Ectodermal cell (in vitro differentiated cells): Measurements from ENCODE around the gene ARL5A.

Source experiments
- H3K27ac ChIP-seq: 2 replicates; pipeline ENCODE4 v1.7.0; 2013; ENCODE audit warnings: mild to moderate bottlenecking, low read depth, low read length; ENCODE audit not compliant: insufficient read depth, poor library complexity, severe bottlenecking
- H3K27me3 ChIP-seq: 2 replicates; pipeline ENCODE4 v1.7.0; 2013; ENCODE audit warnings: mild to moderate bottlenecking, low read length; ENCODE audit not compliant: insufficient read depth, control insufficient read depth, poor library complexity, severe bottlenecking
- H3K36me3 ChIP-seq: one replicate; pipeline ENCODE4 v1.7.0; 2013; ENCODE audit warnings: low read length; ENCODE audit not compliant: control insufficient read depth, insufficient read depth
- H3K4me1 ChIP-seq: one replicate; pipeline ENCODE4 v1.7.0; 2013; ENCODE audit warnings: low read length; ENCODE audit not compliant: control insufficient read depth, insufficient read depth
- H3K4me3 ChIP-seq: 2 replicates; pipeline ENCODE4 v1.7.0; 2013; ENCODE audit warnings: low read depth, low read length, control low read depth; ENCODE audit not compliant: insufficient read depth
- H3K9me3 ChIP-seq: 2 replicates; pipeline ENCODE4 v1.7.0; 2013; ENCODE audit warnings: mild to moderate bottlenecking, low read length, moderate library complexity; ENCODE audit not compliant: control insufficient read depth
- WGBS, 2 experiments: methylation state at CpG; one replicate each; pipeline ENCODE4 v1.1.7; 2013; ENCODE audit warnings: missing lambda C conversion rate in 2 of 2; 5-methylcytosine and 5-hydroxymethylcytosine counted together

The ARL5A gene

DNA sequence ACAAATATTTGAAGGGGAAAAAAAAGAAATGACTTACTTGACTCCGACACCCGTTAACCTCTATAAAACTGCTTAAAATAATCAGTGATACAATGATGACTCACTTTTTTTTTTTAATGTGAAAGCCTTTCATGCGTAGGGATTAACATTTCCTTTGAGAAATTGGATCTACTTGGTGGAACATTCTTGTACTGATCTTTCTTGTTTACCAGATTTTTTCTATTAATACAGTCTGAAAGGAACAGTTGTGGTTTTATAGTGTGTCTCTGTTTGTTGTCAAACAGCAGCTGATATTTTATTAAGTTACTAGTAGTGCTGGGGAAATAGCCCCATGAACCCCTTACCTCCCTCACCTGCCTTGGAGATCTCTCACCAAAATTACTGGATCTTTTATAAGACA is 53.7 kb downstream of the ARL5A start:
- Histone ChIP-seq H3K4me1 (no peaks in the 10 kb centered on the region), H3K4me3 (no peak overlapping the region), H3K36me3 (no peaks in the 10 kb centered on the region), H3K9me3 (no peaks in the 10 kb centered on the region), H3K27ac (no peak overlapping the region), H3K27me3 (no peaks in the 10 kb centered on the region)
- 98 to 100% methylated on average over 1 to 3 of the region's 3 CpGs for WGBS, 2 experiments

- H3K4me1 ChIP-seq: no peaks in the 10 kb centered on the region
- 93% methylated on average over 9 to 10 of the region's 10 CpGs for WGBS, 2 experiments
- H3K36me3 ChIP-seq: no peaks in the 10 kb centered on the region
- no peak overlapping the region for H3K4me3 ChIP-seq
- H3K27ac ChIP-seq: no peak overlapping the region
- no peaks in the 10 kb centered on the region for H3K9me3 ChIP-seq
- H3K27me3 ChIP-seq: no peaks in the 10 kb centered on the region
These were observed 56.4 kb downstream of the ARL5A start for GRCh38 chr2:151771599-151772358.

GRCh38 chr2:151770995-151771394 is 57.2 kb downstream of the ARL5A start:
- WGBS, 2 experiments: 68 to 74% methylated on average over 1 to 2 of the region's 2 CpGs
- Histone ChIP-seq H3K36me3 (no peaks in the 10 kb centered on the region), H3K27me3 (no peaks in the 10 kb centered on the region), H3K4me3 (no peak overlapping the region), H3K9me3 (no peaks in the 10 kb centered on the region), H3K27ac (no peak overlapping the region), H3K4me1 (peaks cover 7% of the 10 kb centered on the region)

GRCh38 chr2:151769606-151770005 is 58.6 kb downstream of the ARL5A start:
- H3K27me3 ChIP-seq: no peaks in the 10 kb centered on the region
- no peaks in the 10 kb centered on the region for H3K9me3 ChIP-seq
- 80 to 92% methylated on average over 1 of the region's 1 CpG for WGBS, 2 experiments
- H3K4me3 ChIP-seq: no peak overlapping the region
- H3K36me3 ChIP-seq: no peaks in the 10 kb centered on the region
- peaks cover 9% of the 10 kb centered on the region for H3K4me1 ChIP-seq
- H3K27ac ChIP-seq: no peak overlapping the region

- no peaks in the 10 kb centered on the region for H3K9me3 ChIP-seq
- H3K4me3 ChIP-seq: no peak overlapping the region
- H3K4me1 ChIP-seq: peaks cover 9% of the 10 kb centered on the region
- H3K27me3 ChIP-seq: no peaks in the 10 kb centered on the region
- no peak overlapping the region for H3K27ac ChIP-seq
- no peaks in the 10 kb centered on the region for H3K36me3 ChIP-seq
- WGBS, 2 experiments: 80 to 84% methylated on average over 2 of the region's 2 CpGs
These were observed 60.7 kb downstream of the ARL5A start for GRCh38 chr2:151767536-151767935.

- no peak overlapping the region for H3K27ac ChIP-seq
- 91% methylated on average over 4 of the region's 4 CpGs for WGBS, 2 experiments
- H3K27me3 ChIP-seq: no peaks in the 10 kb centered on the region
These were observed 61.6 kb downstream of the ARL5A start for GRCh38 chr2:151766437-151767153.

DNA sequence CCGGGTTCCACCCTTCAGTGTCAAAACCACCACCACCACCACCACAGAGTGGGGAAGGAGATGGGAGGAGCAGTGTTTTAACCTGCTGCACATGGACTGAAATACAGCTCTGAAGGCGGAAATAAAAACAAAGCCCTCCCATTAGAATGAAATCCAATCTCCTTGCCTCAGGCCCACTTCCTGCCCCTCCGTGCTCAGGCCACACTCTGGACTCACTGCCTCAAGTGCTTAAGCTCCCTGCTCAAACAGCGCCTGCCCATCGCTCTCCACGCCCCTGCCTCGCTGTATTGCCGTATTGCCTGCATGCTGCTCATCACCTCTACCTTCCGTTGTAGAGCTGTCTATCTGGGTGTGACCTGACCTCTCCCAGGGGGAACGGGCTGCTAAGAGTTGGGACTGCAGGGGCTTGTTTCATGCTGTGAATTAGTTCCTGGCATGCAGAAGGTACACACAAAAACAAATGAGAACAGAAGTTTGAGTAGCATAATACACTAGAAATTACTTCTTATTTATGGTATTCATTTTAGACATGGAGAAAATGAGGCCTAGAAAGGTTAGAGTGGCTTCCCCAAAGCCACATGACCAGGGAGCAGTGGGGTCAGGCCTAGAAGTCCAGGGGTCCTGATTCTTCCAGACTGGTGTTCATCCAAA is 62.3 kb downstream of the ARL5A start:
- no peaks in the 10 kb centered on the region for H3K36me3 ChIP-seq
- H3K4me3 ChIP-seq: no peak overlapping the region
- peaks cover 9% of the 10 kb centered on the region for H3K4me1 ChIP-seq
- no peaks in the 10 kb centered on the region for H3K9me3 ChIP-seq
- H3K27ac ChIP-seq: no peak overlapping the region
- H3K27me3 ChIP-seq: no peaks in the 10 kb centered on the region
- WGBS, 2 experiments: 88% methylated on average over 10 of the region's 10 CpGs

More at GRCh38 chr2:151766437-151767153, 61.6 kb downstream of the ARL5A start:
- Histone ChIP-seq H3K36me3 (no peaks in the 10 kb centered on the region), H3K4me1 (peaks cover 9% of the 10 kb centered on the region), H3K4me3 (no peak overlapping the region), H3K9me3 (no peaks in the 10 kb centered on the region)

DNA sequence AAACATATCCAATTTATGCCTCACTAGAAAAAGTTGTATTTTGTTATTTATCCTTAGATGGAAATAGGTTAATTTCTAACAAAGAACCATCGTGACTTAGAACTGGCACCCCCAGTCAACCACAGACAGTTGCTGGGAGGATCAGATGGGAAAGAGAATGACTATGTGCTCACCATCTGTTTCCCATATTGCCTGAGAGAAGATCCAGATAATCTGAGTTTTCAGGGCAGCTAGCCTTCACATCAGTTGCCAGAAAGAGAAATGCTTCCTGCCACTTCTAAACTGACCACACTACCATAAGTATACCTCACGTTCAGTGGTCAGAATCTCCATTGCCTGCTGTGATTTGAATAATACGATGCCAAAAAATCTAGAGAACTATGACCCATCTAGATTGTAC is 65.5 kb downstream of the ARL5A start:
- Histone ChIP-seq H3K27ac (no peak overlapping the region), H3K9me3 (no peaks in the 10 kb centered on the region), H3K36me3 (no peaks in the 10 kb centered on the region), H3K4me1 (peaks cover 15% of the 10 kb centered on the region), H3K4me3 (no peak overlapping the region), H3K27me3 (no peaks in the 10 kb centered on the region)
- WGBS, 2 experiments: 64 to 67% methylated on average over 3 of the region's 3 CpGs

DNA sequence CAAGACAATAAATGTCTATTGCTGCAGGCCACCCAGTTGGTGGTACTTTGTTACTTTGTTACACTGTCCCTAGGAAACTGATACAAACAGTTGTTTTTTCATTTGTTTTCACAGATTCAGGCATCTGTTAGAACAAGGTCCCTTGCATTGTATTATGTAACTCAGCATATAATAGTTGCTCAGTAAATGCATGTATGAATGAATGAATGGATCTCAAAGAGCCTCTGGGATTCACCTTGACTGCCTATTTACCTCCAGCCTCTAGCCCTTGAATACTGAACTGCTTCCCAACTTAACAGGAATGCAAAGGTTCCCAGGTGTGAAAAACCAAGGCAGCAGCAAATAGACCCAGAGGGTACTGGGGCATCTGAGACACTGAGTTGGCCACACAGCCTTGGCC is 66.5 kb downstream of the ARL5A start:
- no peaks in the 10 kb centered on the region for H3K9me3 ChIP-seq

GRCh38 chr2:151761193-151761592 is 67.0 kb downstream of the ARL5A start:
- Histone ChIP-seq H3K27me3 (no peaks in the 10 kb centered on the region), H3K4me3 (no peak overlapping the region), H3K4me1 (peaks cover 10% of the 10 kb centered on the region), H3K36me3 (no peaks in the 10 kb centered on the region), H3K9me3 (no peaks in the 10 kb centered on the region), H3K27ac (no peak overlapping the region)
- WGBS, 2 experiments: 93 to 96% methylated on average over 3 of the region's 3 CpGs

More for the DNA sequence above, 66.5 kb downstream of the ARL5A start:
- no peak overlapping the region for H3K27ac ChIP-seq
- no peaks in the 10 kb centered on the region for H3K27me3 ChIP-seq
- no peak overlapping the region for H3K4me3 ChIP-seq
- H3K36me3 ChIP-seq: no peaks in the 10 kb centered on the region
- peaks cover 15% of the 10 kb centered on the region for H3K4me1 ChIP-seq
